HG02981 (cell line): ENCODE results near the gene CNPY3.
A peak's percentile ranks its signal among the peaks of the same experiment; 100 is the strongest.

Source experiments
- ATAC-seq: cut with Tn5 transposase; IDR thresholded peaks from one replicate; pipeline ENCODE4 v1.9.1; 2021; ENCODE audit warnings: mild to moderate bottlenecking, moderate library complexity; ENCODE audit not compliant: unreplicated experiment

Gene CNPY3

GRCh38 chr6:42978839-42979522, 49.7 kb downstream of the CNPY3 start, which contains the start of gene PEX6:
TSS of gene PEX6 (minus strand) at chr6:42979181. CDS start at chr6:42979150, 31 bp downstream.
- peak; percentile 92 for ATAC-seq

DNA sequence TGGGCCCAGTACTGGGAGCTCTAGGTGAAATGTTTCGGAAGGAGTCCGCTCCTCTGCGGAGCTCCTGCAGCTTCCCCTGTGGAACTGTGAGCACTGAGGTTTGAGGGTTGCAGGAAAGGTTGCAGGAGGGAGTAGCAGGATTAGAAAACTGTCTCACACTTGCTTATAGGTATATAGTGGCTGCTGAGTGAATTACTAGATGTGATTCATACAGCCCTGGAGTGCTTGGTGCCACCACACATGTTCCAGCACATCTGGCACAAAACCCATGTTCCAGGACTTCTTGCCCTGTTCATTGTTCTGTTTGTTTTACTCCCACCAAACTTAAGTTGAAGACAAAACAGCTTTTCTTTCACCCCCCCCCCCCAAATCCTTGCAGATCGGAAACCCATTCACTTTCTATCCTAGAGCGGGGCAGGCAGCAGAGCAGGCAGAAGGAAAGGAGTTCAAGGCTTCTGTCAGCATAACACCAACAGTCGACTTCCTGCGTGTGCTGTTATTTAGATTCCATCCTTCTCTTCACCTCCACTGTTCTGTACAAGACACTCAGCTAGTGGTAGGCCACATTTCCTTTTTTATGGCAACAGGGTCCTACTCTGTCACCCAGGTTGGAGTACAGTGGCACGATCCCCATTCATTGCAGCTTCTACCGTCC, 50.4 kb downstream of the CNPY3 start:
- no peak for ATAC-seq

- no peak for ATAC-seq
Observed at GRCh38 chr6:42981836-42982235, 52.6 kb downstream of the CNPY3 start.

DNA sequence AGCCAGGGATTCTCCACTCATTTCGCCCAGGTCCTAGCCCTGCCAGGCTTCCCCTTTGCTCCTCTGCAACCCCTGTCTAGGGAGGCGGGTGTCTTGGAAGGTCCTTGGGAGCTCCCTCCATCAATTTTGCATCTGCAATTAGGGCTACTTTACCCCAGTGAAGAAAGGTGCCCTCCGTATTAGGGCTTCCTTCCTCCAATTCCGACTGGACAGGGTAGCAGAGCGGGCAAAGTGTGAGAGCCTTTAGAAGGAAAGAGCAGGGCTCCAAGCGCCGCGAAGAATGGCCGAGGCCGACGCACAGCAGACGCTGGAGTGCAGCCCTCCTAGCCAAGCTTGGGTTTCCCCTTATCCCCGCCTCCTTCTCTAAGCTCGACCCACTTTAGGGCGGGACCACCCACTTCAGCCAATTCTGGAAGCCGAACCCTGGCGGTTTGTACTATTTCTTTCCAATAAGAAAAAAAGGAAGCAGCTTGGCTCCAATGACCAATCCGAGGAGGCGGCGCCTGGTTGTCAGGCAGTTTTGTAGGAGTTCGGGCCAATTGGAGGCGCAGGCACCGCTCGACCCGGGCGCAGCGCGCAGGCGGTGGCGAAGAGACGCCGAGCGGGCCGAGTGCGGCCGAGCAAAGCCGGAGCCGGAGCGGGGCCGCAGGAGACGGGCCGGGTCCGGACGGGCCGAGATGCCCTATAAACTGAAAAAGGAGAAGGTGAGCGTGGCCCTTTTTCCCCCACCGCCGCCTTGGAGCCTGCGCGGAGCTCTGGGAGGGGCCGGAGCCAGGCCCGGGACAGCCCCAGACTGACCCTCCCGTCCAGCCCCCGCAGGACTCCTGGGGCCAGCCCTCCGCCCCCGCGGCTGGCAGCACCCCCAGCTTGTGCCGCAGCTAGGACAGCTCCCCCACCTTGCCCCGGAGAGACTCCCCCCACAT, 55.0 kb downstream of the CNPY3 start, which contains the start of gene PPP2R5D:
Gene PPP2R5D, plus strand, starts transcription at position 570 of the 923 bp plus-strand sequence. Its CDS starts 108 bp downstream, at position 678.
- peak; percentile 93 for ATAC-seq

DNA sequence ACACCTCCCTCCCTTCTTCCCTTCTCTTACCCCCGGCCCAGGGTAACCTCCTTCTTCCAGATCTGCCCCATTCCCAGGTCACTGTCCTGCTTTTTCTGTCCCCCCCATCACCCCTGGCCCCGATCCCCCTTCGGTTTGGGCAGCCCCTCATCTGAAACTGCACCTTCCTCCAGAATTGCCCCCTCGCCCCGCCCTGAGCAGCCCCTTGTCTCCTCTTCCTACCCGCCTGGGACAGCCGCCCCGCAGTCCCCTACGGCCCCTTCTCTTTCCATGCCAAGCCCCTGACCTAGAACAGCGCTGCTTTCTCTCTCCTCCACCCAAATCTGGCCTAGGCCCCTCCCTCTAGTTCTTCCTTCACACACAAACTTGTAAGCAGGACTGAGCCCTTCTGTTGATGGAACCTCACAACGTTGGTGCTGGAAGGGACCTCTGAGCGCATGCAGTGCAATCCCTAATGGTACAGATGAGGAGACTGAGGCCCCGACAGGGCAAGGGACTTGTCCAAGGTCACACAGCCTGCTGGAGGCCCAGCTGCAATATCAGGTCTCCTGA, 55.7 kb downstream of the CNPY3 start:
- no peak for ATAC-seq

- no peak for ATAC-seq
Observed at GRCh38 chr6:42987533-42988451, 58.5 kb downstream of the CNPY3 start.

DNA sequence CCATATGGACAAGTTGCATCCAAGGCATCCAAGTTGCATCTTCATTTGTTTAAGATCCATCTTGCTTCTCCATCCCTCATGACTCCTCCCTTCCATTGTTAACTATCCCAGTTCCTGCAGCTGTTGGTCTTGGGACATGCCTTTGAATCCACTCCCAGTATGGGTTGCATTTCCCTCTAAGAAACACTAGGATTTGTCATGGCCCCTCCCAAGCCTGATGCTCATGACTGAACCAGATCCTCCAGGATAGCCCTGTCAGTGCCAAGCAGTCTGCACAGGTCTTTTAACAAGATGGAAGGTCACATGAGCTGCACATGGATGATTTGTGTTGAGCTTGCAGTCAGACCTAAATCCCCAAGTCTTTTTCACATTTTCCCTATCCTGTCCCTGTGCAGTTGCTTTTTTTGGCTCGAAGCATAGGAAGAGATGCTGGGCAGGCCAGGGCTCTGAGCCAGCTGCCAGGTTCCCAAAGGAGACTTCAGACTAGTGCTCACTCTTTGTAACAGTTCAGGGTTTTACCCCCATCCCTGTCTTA, 59.3 kb downstream of the CNPY3 start:
- no peak for ATAC-seq
